GM18508 (cell line): Measurements from ENCODE around the gene DIP2A.
"Not testable (repeated sequence)": the region's sequence is repeated elsewhere in the genome, so short reads cannot be mapped to it uniquely, and the experiment has no call there.

Experiments
- ATAC-seq: cut with Tn5 transposase; IDR thresholded peaks from one replicate; pipeline ENCODE4 v1.9.1; 2021; ENCODE audit warnings: moderate number of reproducible peaks; ENCODE audit not compliant: insufficient read depth, unreplicated experiment

DIP2A gene

DNA sequence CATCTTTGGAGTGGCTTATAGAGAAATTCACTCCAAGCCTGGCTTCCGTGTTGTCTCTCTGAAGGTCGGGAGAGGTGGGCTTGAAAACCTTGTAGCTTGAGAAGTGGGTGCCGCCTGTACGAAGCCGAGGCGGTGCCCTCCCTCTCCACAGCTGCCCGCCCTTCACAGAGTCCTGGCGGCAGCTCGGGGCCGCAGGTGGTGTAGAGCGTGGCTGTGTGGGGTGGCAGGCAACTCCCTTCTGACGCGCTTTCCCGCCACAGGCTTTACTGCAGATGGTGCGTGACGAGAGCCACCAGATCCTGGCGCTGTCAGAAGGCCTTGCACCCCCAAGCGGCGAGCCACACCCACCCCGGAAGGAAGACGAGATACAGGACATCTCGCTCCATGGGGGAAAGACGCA, 33.1 kb upstream of the DIP2A start:
- no peak for ATAC-seq

DNA sequence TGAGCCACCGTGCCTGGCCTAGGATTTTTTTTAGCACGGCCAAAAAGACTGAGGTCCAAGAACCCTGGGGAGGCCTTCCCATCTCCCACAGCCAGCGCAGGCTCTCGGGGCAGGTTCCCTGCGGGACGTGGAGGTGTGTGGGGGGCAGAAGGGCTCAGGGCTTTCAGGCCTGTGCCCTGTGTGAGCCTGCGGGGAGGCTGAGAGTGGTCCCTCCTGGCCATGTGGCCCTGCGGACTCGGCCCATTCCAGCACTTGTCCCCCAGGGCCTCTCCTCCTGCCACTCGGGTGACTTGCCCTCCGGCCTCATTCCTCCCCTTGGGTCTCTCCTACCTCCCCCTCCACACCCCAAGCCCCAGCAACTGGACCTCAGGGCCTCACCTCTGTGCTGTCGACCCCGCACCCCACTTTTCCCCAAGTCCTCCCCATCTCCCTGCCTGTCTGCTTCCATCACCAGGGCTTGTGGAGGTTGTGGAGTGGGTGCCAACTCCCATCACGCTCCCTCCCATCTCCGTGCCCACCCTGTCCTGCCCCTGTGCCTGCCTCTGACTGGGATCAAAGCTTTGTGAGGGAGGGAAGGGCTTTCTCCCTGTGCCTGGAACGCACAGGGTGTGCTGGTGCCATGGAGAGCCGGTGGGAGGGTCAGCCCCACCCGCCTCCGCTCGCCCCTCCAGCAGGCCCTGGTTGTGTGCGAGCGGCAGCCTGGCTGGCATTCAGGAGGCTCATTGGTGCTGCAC, 32.2 kb upstream of the DIP2A start:
- ATAC-seq = no peak

- ATAC-seq = no peak
These were observed 31.2 kb upstream of the DIP2A start for GRCh38 chr21:46427516-46427915.

- ATAC-seq = no peak
These were observed 30.4 kb upstream of the DIP2A start for GRCh38 chr21:46428286-46428685.

GRCh38 chr21:46428987-46429710, 29.5 kb upstream of the DIP2A start:
- ATAC-seq = no peak

DNA sequence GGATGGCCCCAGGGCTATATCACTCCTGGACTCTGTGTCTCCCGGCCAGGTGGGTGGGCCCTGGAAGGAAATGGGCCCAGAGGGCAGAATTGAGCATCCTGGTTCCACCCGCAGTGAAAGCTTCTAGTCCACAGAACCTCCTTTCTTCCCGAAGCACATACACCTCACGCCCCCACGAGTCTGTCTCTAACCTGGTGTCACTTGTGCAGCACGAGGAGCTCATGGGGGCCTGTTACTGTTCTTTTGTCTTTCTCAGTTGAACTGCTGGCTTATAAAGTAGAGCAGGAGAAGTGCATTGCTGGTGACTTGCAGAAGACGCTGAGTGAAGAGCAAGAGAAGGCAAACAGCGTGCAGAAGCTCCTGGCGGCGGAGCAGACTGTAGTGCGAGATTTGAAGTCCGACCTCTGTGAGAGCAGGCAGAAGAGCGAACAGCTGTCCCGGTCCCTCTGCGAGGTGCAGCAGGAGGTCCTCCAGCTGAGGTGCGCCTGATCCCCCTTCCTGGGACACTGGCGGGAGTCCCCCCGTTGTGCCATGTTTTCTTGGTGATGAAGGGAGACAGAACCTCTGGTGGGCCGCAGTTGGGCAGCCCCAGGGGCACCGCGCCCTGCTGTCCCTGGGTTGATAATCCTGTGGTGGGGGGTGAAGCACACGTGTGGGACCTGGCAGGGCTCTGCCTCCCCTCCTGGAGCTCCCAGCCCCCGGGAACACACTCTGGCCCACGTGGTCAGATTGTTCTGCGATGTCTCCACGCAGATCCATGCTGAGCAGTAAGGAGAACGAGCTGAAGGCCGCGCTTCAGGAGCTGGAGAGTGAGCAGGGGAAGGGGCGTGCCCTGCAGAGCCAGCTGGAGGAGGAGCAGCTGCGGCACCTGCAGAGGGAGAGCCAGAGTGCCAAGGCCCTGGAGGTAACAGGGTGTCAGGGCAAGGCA, 28.7 kb upstream of the DIP2A start:
- ATAC-seq = no peak

- no peak for ATAC-seq
These were observed 27.2 kb upstream of the DIP2A start for GRCh38 chr21:46431448-46431847.

GRCh38 chr21:46431884-46432488, 26.7 kb upstream of the DIP2A start:
- no peak for ATAC-seq

DNA sequence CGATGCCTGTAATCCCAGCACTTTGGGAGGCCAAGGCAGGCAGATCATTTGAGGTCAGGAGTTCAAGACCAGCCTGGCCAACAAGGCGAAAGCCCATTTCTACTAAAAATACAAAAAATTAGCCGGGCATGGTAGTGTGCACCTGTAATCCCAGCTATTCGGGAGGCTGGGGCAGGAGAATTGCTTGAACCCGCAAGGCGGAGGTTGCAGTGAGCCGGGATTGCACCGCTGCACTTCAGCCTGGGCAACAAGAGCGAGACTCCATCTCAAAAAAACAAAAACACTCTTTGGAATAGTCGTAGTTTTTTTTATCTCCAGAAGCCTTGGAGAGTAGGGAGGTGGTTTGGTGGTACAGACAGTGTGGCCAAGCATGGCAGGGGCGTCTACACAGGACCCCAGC, 25.6 kb upstream of the DIP2A start:
- ATAC-seq = not testable (repeated sequence)

GRCh38 chr21:46434322-46434958, 24.3 kb upstream of the DIP2A start:
- ATAC-seq = no peak

DNA sequence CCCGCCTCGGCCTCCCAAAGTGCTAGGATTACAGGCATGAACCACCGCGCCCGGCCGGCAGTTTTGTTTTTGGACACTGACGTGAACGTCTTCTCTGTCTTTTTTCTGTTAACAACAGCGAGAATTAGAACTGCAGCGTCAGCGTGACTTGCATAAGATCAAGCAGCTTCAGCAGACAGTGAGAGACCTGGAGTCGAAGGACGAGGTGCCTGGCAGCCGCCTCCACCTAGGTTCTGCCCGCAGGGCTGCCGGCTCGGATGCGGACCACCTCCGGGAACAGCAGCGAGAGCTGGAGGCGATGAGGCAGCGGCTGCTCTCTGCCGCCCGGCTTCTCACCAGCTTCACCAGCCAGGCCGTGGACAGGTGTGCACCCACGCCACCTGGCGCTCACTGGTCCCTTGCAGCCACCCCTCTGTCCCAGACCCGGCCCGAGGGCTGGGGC, 22.9 kb upstream of the DIP2A start:
- no peak for ATAC-seq

DNA sequence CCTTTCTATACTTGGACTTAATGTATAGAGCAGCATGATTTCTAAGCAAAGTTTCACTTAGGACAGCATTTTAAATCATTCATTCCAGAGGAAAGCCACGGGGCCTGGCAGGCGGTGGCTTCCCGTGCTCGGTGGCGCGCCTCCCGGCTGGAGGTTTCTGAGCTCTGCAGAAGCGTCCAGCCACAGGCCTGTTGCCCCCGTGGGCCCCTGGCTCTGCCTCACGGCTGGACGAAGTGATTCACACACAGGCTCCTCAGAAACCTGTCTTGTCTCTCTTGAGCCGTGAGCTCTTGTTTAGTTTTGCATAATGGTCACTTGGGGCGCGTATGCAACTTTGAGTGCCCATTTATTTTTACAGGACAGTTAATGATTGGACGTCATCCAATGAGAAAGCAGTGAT, 22.1 kb upstream of the DIP2A start:
- no peak for ATAC-seq

GRCh38 chr21:46437096-46437498, 21.6 kb upstream of the DIP2A start:
- no peak for ATAC-seq

DNA sequence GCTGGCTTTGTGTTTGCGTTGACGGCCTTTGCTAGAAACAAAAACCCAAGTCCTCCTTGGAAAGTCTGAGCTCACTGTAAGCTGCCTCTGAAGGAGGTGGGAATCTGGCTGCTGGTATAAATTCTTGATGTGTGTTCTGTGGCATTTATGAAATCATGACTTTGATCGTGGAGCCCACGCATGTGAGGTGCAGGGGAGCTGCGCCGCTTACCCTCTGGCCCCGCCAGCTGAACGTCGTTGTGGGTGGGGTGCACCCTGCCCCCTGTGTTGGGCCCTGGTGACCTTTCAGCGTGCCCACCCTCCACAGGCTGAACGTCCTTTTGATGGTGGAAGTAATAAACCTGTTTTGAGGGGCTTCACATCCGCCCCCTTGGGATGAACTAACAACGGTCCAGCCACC, 21.2 kb upstream of the DIP2A start:
- no peak for ATAC-seq

- ATAC-seq = no peak
These were observed 20.4 kb upstream of the DIP2A start for GRCh38 chr21:46438241-46438640.

DNA sequence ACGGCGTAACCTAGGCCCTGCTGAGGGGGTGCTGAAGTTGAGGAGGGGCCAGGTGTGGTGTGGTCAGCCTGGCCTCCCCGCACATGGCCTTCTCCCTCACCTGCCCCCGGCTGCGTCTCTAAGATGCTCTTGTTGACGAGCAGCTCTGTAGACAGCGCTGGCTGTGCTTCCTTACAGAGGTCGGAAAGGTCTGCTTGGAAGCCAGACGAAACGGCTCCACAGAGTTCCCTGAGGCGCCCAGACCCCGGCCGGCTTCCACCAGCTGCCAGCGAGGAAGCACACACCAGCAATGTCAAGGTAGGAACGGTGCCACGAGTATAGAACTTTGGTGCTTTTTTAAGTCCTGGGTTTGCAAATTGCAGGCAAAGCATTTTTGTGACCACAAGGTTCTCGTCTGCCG, 18.8 kb upstream of the DIP2A start:
- no peak for ATAC-seq

DNA sequence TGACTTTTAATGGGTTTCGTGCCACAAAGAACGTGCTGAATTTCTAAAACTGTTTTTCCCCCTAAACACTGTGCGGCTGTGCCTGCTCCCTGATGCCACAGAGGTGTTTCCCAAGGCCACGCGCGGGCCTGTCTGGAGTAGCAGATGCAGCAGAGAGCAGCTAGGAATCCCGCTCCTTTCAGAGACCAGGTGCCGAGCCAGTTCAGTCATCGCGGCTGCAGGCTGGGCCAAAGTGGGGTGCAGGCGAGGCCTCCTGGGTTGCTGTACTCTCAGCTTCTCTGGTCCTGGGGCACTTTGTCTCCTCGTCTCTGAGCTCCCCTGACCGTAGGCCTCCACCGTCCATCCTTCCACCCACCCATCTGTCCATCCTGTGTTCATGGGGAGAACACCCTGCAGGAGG, 17.4 kb upstream of the DIP2A start:
- ATAC-seq = no peak

DNA sequence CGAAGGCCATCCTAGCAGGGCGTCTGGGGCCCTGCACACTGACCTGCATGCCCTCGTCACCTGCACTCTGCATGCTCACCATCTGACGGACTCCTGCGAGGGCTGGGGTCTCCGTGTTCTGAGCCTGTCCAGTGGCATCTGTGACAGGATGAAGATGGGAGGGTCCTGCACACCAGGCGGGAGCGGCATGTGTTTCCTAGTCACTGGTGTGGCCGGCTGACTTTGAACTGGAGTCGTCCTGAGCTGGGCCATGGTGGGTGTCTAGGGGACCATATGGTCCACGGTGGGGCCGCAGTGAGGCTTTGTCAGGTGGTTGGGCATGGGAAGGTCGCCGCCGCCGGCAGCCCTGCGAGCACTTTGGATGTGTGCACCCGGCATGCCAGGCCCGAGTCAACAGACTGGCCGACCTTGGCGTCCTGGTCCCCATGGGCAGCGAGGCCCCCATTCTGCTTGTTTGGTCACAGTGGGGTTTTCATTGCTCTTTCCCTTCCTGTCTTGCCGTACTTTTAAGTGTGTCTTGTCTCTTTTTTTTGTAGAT, 16.7 kb upstream of the DIP2A start:
- ATAC-seq = no peak

GRCh38 chr21:46442938-46443337, 15.8 kb upstream of the DIP2A start:
- no peak for ATAC-seq

DNA sequence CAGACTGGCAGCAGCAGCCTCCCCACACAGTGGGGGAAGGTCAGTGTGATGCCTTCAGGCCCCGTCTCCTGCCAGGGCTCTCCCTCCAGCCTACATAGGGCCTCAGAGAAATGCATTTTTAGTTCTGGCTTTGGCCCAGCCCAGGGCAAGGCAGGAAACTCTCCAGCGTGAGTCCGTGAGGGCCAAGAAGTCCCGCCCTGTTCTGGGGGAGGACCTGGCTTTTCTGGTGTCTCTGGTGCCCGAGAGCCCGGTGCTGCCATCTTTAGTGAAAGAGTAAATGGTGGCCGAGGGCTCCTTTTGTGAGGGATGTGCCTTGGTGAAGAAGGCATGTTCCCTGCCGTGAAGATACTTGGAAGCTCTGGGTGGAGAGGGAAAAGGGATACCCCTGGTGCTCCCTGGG, 14.8 kb upstream of the DIP2A start:
- no peak for ATAC-seq
